MCF 10A (cell line): ENCODE measurements around the gene LRMDA. TPM values are rescaled to one million over a fixed set of nuclear protein-coding genes. Genes with fewer than 3 reads are reported as not detected.

ENCODE experiments used
- BruUV-seq: library from RNA; stranded (reverse); fragments of 400-500 nt; replicated peaks from 2 replicates; lab custom pipeline; 2021; lab: Mats Ljungman, UMichigan
- CTCF ChIA-PET: fragments of 300-600 bp; sonication (Branson Sonifier 250); formaldehyde crosslinking; extraction: SDS; loops from one replicate; lab custom pipeline; 2021; ENCODE audit warnings: antibody characterized with exemption, inconsistent platforms; lab: Yijun Ruan, JAX
- POLR2A ChIA-PET: fragments of 300-600, 350-650 bp; sonication (Branson Sonifier 250); formaldehyde crosslinking; extraction: SDS; loops from one replicate; lab custom pipeline; 2020; ENCODE audit warnings: antibody characterized with exemption, inconsistent platforms; lab: Yijun Ruan, JAX
- DNase-seq: peaks from one replicate; pipeline ENCODE4 v3.0.0-alpha.2; 2018; ENCODE audit not compliant: unreplicated experiment
- H3K27ac Mint-ChIP-seq: one replicate; pipeline ENCODE4 v1.8.0; 2022; ENCODE audit warnings: mild to moderate bottlenecking, low read depth, mixed read lengths; ENCODE audit not compliant: unreplicated experiment
- H3K27me3 Mint-ChIP-seq: one replicate; pipeline ENCODE4 v1.8.0; 2022; ENCODE audit warnings: mixed read lengths; ENCODE audit not compliant: insufficient read depth, unreplicated experiment
- H3K36me3 Mint-ChIP-seq: one replicate; pipeline ENCODE4 v1.8.0; 2022; ENCODE audit warnings: mild to moderate bottlenecking, moderate library complexity, mixed read lengths; ENCODE audit not compliant: insufficient read depth, unreplicated experiment
- H3K4me1 Mint-ChIP-seq: one replicate; pipeline ENCODE4 v1.8.0; 2022; ENCODE audit warnings: mixed read lengths; ENCODE audit not compliant: insufficient read depth, unreplicated experiment
- H3K4me3 Mint-ChIP-seq: one replicate; pipeline ENCODE4 v1.8.0; 2022; ENCODE audit warnings: mild to moderate bottlenecking, moderate library complexity, mixed read lengths; ENCODE audit not compliant: unreplicated experiment
- H3K9me3 Mint-ChIP-seq: one replicate; pipeline ENCODE4 v1.8.0; 2022; ENCODE audit warnings: mixed read lengths; ENCODE audit not compliant: unreplicated experiment
- CTCF ChIP-seq: fragments of 200-600 bp; IDR thresholded peaks from one replicate; pipeline ENCODE4 v1.8.0; 2022; ENCODE audit warnings: antibody characterized with exemption, mild to moderate bottlenecking; ENCODE audit not compliant: unreplicated experiment
- intact Hi-C: fragments of 100-400 bp; cut with micrococcal nuclease; formaldehyde crosslinking; loops from 2 replicates; pipeline ENCODE4 v1.14.1; 2022
- total RNA-seq: library from RNA; stranded (reverse); gene quantifications from 2 replicates; pipeline ENCODE4 v1.2.3, GENCODE V29; 2022

LRMDA gene
- total RNA-seq, 1 experiment from 2014 or later: not detected

- Mint-ChIP-seq H3K4me1 (peaks cover 8% of the 10 kb centered on the region), H3K27ac (no peak overlapping the region), H3K9me3 (no peaks in the 10 kb centered on the region), H3K36me3 (no peaks in the 10 kb centered on the region), H3K4me3 (no peak overlapping the region), H3K27me3 (peaks cover 32% of the 10 kb centered on the region)
- no TSS peak for BruUV-seq
- DNase-seq: no peak
- no peak for TF ChIP-seq CTCF
- intact Hi-C loops: no loop called here
- ChIA-PET CTCF (interaction anchor here (0.6 kb wide), 1 partner anchor 221 kb away, joined by 3 read pairs; no protein-coding TSS in a partner anchor), POLR2A (no interaction called here)
Measured at GRCh38 chr10:75658036-75658435, 226.6 kb downstream of the LRMDA start.

GRCh38 chr10:75658496-75658895 is 227.1 kb downstream of the LRMDA start:
- Mint-ChIP-seq H3K36me3 (no peaks in the 10 kb centered on the region), H3K9me3 (no peaks in the 10 kb centered on the region), H3K4me1 (peaks cover 8% of the 10 kb centered on the region), H3K27me3 (peaks cover 32% of the 10 kb centered on the region), H3K4me3 (no peak overlapping the region), H3K27ac (no peak overlapping the region)
- intact Hi-C loops: no loop called here
- ChIA-PET CTCF (interaction anchor here (0.6 kb wide), 1 partner anchor 221 kb away, joined by 3 read pairs; no protein-coding TSS in a partner anchor), POLR2A (no interaction called here)
- TF ChIP-seq CTCF: no peak
- no peak for DNase-seq
- BruUV-seq: no TSS peak

GRCh38 chr10:75658915-75659314 is 227.5 kb downstream of the LRMDA start:
- CTCF ChIA-PET: no interaction called here
- intact Hi-C loops: no loop called here
- Mint-ChIP-seq H3K4me3 (no peak overlapping the region), H3K27ac (no peak overlapping the region), H3K36me3 (no peaks in the 10 kb centered on the region), H3K27me3 (peaks cover 32% of the 10 kb centered on the region), H3K4me1 (peaks cover 6% of the 10 kb centered on the region), H3K9me3 (no peaks in the 10 kb centered on the region)
- BruUV-seq: no TSS peak
- TF ChIP-seq CTCF: no peak
- POLR2A ChIA-PET: no interaction called here
- DNase-seq: no peak

- POLR2A ChIA-PET: no interaction called here
- no peak for DNase-seq
- no peak for TF ChIP-seq CTCF
- H3K27me3 Mint-ChIP-seq: peaks cover 32% of the 10 kb centered on the region
- no peak overlapping the region for H3K4me3 Mint-ChIP-seq
- no peaks in the 10 kb centered on the region for H3K9me3 Mint-ChIP-seq
- H3K4me1 Mint-ChIP-seq: peaks cover 12% of the 10 kb centered on the region
- CTCF ChIA-PET: no interaction called here
- no peak overlapping the region for H3K27ac Mint-ChIP-seq
- no TSS peak for BruUV-seq
- H3K36me3 Mint-ChIP-seq: no peaks in the 10 kb centered on the region
- intact Hi-C loops: no loop called here
Measured at GRCh38 chr10:75660823-75661222, 229.4 kb downstream of the LRMDA start.
